HepG2 (cell line): ENCODE measurements around the gene SOX13. TPM values are rescaled to one million over a fixed set of nuclear protein-coding genes. Genes with fewer than 3 reads are reported as not detected.
A peak's percentile ranks its signal among the peaks of the same experiment; 100 is the strongest.

Experiments
- BATF2 ChIP-seq: sonication (generic); formaldehyde crosslinking; IDR thresholded peaks from 2 replicates; pipeline ENCODE4 v1.8.0; 2022; ENCODE audit warnings: mild to moderate bottlenecking, missing genetic modification reagents, moderate library complexity
- CENPBD1 ChIP-seq: sonication (generic); formaldehyde crosslinking; IDR thresholded peaks from 2 replicates; pipeline ENCODE4 v1.8.0; 2022; ENCODE audit warnings: missing genetic modification reagents, low read depth, mild to moderate bottlenecking, borderline replicate concordance
- DBP ChIP-seq: sonication (generic); formaldehyde crosslinking; IDR thresholded peaks from 2 replicates; pipeline ENCODE4 v1.4.0; 2020; ENCODE audit warnings: missing genetic modification reagents; ENCODE audit errors: not compliant biosample characterization
- ELF1 ChIP-seq: sonication (generic); formaldehyde crosslinking; IDR thresholded peaks from 2 replicates; pipeline ENCODE4 v1.4.0; 2020; ENCODE audit warnings: missing genetic modification reagents
- FIP1L1 ChIP-seq: fragments of 200-400 bp; formaldehyde crosslinking; IDR thresholded peaks from 2 replicates; pipeline ENCODE4 v1.6.1; 2018; ENCODE audit warnings: low read depth, mild to moderate bottlenecking, low read length, moderate library complexity, borderline replicate concordance; ENCODE audit not compliant: insufficient read depth
- NFKB2 ChIP-seq: sonication (generic); formaldehyde crosslinking; IDR thresholded peaks from 2 replicates; pipeline ENCODE4 v1.4.0; 2020; ENCODE audit warnings: missing genetic modification reagents, borderline replicate concordance
- POLR2AphosphoS2 ChIP-seq: IDR thresholded peaks from 2 replicates; pipeline ENCODE4 v1.6.1; 2011; ENCODE audit warnings: low read depth, low read length, improper control_type of control experiment
- SNAPC5 ChIP-seq: sonication (generic); formaldehyde crosslinking; IDR thresholded peaks from 2 replicates; pipeline ENCODE4 v1.8.1; 2023; ENCODE audit warnings: mild to moderate bottlenecking, missing genetic modification reagents, borderline replicate concordance
- TCF7L2 ChIP-seq: IDR thresholded peaks from 2 replicates; pipeline ENCODE4 v1.6.1; 2011; ENCODE audit warnings: mild to moderate bottlenecking, low read depth, low read length, moderate library complexity
- ZNF350 ChIP-seq: sonication (generic); formaldehyde crosslinking; IDR thresholded peaks from 2 replicates; pipeline ENCODE4 v1.4.0; 2020; ENCODE audit warnings: mild to moderate bottlenecking, low read depth, missing genetic modification reagents, borderline replicate concordance
- ZNF510 ChIP-seq: sonication (generic); formaldehyde crosslinking; IDR thresholded peaks from 2 replicates; pipeline ENCODE4 v1.4.0; 2020; ENCODE audit warnings: low read depth, mild to moderate bottlenecking, missing genetic modification reagents
- ZNF777 ChIP-seq: sonication (generic); formaldehyde crosslinking; IDR thresholded peaks from 2 replicates; pipeline ENCODE4 v1.4.0; 2020; ENCODE audit warnings: missing genetic modification reagents
- polyA plus RNA-seq, 8 experiments: library from polyadenylated mRNA; depleted of rRNA in 3 of 8; stranded (reverse) in 7 of 8; unstranded in 1 of 8; fragments of >200 nt; fragmentation: Illumina TruSeq in 4 of 8; extraction: Trizol in 4 of 8; gene quantifications; 2 replicates each; pipeline versions ENCODE4 v1.2.1 to v1.2.3, GENCODE V29; 2011 to 2016; ENCODE audit warnings: low read depth in 4 of 8, missing spikeins in 1 of 8, mixed read lengths in 1 of 8; ENCODE audit not compliant: insufficient read depth in 1 of 8
- total RNA-seq, 5 experiments: library from RNA; depleted of rRNA; stranded (reverse); fragments of >200 nt; fragmentation: Illumina TruSeq; extraction: Trizol; gene quantifications; 2 replicates each; pipeline ENCODE4 v1.2.3, GENCODE V29; 2016; ENCODE audit warnings: low read depth in 1 of 5
- TF ChIP-seq, protein P1 (sequence below): sonication (generic); formaldehyde crosslinking; conservative IDR thresholded peaks from 2 replicates; pipeline ENCODE4 v1.4.0; 2020; ENCODE audit warnings: missing genetic modification reagents
- TF ChIP-seq, protein P2 (sequence below): sonication (generic); formaldehyde crosslinking; IDR thresholded peaks from 2 replicates; pipeline ENCODE4 v1.4.0; 2020; ENCODE audit warnings: missing genetic modification reagents, borderline replicate concordance
- TF ChIP-seq, protein P3 (sequence below): sonication (generic); formaldehyde crosslinking; IDR thresholded peaks from 2 replicates; pipeline ENCODE4 v1.4.0; 2020; ENCODE audit warnings: mild to moderate bottlenecking, missing genetic modification reagents, borderline replicate concordance
- TF ChIP-seq, protein P4 (sequence below): IDR thresholded peaks from 2 replicates; pipeline ENCODE4 v1.6.1; 2016; ENCODE audit warnings: control low read depth

SOX13 gene
- total and polyA plus RNA-seq, 2 of the 13 experiments (the other 11 are each of a cell fraction or from before 2014, with no cell fraction given) = 13.3 to 15.8 TPM

- TF ChIP-seq, protein P1, sequence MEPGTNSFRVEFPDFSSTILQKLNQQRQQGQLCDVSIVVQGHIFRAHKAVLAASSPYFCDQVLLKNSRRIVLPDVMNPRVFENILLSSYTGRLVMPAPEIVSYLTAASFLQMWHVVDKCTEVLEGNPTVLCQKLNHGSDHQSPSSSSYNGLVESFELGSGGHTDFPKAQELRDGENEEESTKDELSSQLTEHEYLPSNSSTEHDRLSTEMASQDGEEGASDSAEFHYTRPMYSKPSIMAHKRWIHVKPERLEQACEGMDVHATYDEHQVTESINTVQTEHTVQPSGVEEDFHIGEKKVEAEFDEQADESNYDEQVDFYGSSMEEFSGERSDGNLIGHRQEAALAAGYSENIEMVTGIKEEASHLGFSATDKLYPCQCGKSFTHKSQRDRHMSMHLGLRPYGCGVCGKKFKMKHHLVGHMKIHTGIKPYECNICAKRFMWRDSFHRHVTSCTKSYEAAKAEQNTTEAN (CRISPR knock-in tag) = 0 out of 2 replicates have a peak, but pooled peaks have one; percentile 47
- TF ChIP-seq TCF7L2 (no peak), DBP (CRISPR knock-in tag) (no peak), FIP1L1 (no peak), POLR2AphosphoS2 (no peak), SNAPC5 (CRISPR knock-in tag) (no peak), NFKB2 (CRISPR knock-in tag) (no peak), ZNF777 (CRISPR knock-in tag) (peak; percentile 87), ZNF350 (CRISPR knock-in tag) (peak; percentile 58; the same call in 1 of the 2 replicates), BATF2 (CRISPR knock-in tag) (no peak), ELF1 (CRISPR knock-in tag) (peak; percentile 45; the same call in 1 of the 2 replicates), ZNF510 (CRISPR knock-in tag) (no peak), CENPBD1 (CRISPR knock-in tag) (no peak)
- TF ChIP-seq, protein P2, sequence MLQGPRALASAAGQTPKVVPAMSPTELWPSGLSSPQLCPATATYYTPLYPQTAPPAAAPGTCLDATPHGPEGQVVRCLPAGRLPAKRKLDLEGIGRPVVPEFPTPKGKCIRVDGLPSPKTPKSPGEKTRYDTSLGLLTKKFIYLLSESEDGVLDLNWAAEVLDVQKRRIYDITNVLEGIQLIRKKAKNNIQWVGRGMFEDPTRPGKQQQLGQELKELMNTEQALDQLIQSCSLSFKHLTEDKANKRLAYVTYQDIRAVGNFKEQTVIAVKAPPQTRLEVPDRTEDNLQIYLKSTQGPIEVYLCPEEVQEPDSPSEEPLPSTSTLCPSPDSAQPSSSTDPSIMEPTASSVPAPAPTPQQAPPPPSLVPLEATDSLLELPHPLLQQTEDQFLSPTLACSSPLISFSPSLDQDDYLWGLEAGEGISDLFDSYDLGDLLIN (CRISPR knock-in tag) = no peak
- TF ChIP-seq, protein P3, sequence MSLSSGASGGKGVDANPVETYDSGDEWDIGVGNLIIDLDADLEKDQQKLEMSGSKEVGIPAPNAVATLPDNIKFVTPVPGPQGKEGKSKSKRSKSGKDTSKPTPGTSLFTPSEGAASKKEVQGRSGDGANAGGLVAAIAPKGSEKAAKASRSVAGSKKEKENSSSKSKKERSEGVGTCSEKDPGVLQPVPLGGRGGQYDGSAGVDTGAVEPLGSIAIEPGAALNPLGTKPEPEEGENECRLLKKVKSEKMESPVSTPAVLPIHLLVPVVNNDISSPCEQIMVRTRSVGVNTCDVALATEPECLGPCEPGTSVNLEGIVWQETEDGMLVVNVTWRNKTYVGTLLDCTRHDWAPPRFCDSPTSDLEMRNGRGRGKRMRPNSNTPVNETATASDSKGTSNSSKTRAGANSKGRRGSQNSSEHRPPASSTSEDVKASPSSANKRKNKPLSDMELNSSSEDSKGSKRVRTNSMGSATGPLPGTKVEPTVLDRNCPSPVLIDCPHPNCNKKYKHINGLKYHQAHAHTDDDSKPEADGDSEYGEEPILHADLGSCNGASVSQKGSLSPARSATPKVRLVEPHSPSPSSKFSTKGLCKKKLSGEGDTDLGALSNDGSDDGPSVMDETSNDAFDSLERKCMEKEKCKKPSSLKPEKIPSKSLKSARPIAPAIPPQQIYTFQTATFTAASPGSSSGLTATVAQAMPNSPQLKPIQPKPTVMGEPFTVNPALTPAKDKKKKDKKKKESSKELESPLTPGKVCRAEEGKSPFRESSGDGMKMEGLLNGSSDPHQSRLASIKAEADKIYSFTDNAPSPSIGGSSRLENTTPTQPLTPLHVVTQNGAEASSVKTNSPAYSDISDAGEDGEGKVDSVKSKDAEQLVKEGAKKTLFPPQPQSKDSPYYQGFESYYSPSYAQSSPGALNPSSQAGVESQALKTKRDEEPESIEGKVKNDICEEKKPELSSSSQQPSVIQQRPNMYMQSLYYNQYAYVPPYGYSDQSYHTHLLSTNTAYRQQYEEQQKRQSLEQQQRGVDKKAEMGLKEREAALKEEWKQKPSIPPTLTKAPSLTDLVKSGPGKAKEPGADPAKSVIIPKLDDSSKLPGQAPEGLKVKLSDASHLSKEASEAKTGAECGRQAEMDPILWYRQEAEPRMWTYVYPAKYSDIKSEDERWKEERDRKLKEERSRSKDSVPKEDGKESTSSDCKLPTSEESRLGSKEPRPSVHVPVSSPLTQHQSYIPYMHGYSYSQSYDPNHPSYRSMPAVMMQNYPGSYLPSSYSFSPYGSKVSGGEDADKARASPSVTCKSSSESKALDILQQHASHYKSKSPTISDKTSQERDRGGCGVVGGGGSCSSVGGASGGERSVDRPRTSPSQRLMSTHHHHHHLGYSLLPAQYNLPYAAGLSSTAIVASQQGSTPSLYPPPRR (CRISPR knock-in tag) = 0 out of 2 replicates have a peak, but pooled peaks have one; percentile 15
- TF ChIP-seq, protein P4, sequence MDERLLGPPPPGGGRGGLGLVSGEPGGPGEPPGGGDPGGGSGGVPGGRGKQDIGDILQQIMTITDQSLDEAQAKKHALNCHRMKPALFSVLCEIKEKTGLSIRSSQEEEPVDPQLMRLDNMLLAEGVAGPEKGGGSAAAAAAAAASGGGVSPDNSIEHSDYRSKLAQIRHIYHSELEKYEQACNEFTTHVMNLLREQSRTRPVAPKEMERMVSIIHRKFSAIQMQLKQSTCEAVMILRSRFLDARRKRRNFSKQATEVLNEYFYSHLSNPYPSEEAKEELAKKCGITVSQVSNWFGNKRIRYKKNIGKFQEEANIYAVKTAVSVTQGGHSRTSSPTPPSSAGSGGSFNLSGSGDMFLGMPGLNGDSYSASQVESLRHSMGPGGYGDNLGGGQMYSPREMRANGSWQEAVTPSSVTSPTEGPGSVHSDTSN = no peak
Observed at GRCh38 chr1:204072931-204073836, at the start of gene SOX13 (continued).
